Stimulated activated CD4-positive, alpha-beta T cell treated with anti-CD3 and anti-CD28 coated beads, Interleukin-4, amount 100 ng/mL, for 24 hours (primary cell): Measurements from ENCODE around the gene MAZ.
"Not testable (repeated sequence)": the region's sequence is repeated elsewhere in the genome, so short reads cannot be mapped to it uniquely, and the experiment has no call there.

Experiments used
- DNase-seq: peaks from one replicate; pipeline ENCODE4 v3.0.0-alpha.2; 2020

The MAZ gene

GRCh38 chr16:29806099-29806579 lies at the start of gene MAZ:
MAZ (plus strand) TSS chr16:29806529; CDS start chr16:29806702, 173 bp downstream.
- DNase-seq, result no peak

GRCh38 chr16:29756654-29757053 lies 49.7 kb upstream of the MAZ start:
- DNase-seq, result no peak

GRCh38 chr16:29757086-29757485 lies 49.2 kb upstream of the MAZ start:
- DNase-seq, result not testable (repeated sequence)

- no peak for DNase-seq
These were observed 48.3 kb upstream of the MAZ start for GRCh38 chr16:29757950-29758466.

GRCh38 chr16:29760567-29761279 lies 45.6 kb upstream of the MAZ start:
- DNase-seq, result no peak

GRCh38 chr16:29761280-29761651 lies 45.1 kb upstream of the MAZ start:
- not testable (repeated sequence) for DNase-seq

- DNase-seq, result no peak
These were observed 44.4 kb upstream of the MAZ start for GRCh38 chr16:29761882-29762281.

- DNase-seq, result no peak
These were observed 43.0 kb upstream of the MAZ start for GRCh38 chr16:29763326-29763725.

GRCh38 chr16:29765167-29766032 lies 40.9 kb upstream of the MAZ start:
- DNase-seq, result no peak

GRCh38 chr16:29766571-29766970 lies 39.8 kb upstream of the MAZ start:
- DNase-seq, result no peak

- no peak for DNase-seq
These were observed 39.3 kb upstream of the MAZ start for GRCh38 chr16:29767062-29767461.

GRCh38 chr16:29769507-29769906 lies 36.8 kb upstream of the MAZ start:
- no peak for DNase-seq

- no peak for DNase-seq
These were observed 35.9 kb upstream of the MAZ start for GRCh38 chr16:29770250-29770929.

GRCh38 chr16:29772330-29772729 lies 34.0 kb upstream of the MAZ start:
- DNase-seq, result not testable (repeated sequence)

GRCh38 chr16:29774730-29775129 lies 31.6 kb upstream of the MAZ start:
- no peak for DNase-seq

- no peak for DNase-seq
These were observed 30.5 kb upstream of the MAZ start for GRCh38 chr16:29775742-29776408.

GRCh38 chr16:29777576-29778350 lies 28.6 kb upstream of the MAZ start, which contains the start of gene ZG16:
ZG16 (plus strand) TSS chr16:29778256; CDS start chr16:29779267, 1,011 bp downstream.
- DNase-seq, result no peak

- DNase-seq, result no peak
These were observed 26.9 kb upstream of the MAZ start for GRCh38 chr16:29779474-29779873.

- DNase-seq, result not testable (repeated sequence)
These were observed 23.0 kb upstream of the MAZ start for GRCh38 chr16:29783094-29783953.

GRCh38 chr16:29784157-29784556 lies 22.2 kb upstream of the MAZ start:
- peak; percentile 55 for DNase-seq
